Astrocyte of the spinal cord (primary cell): ENCODE results near the gene UROS.

Experiments used
- DNase-seq: peaks from one replicate; pipeline ENCODE4 v3.0.0; 2011; ENCODE audit warnings: low read depth, low spot score
- H3K4me3 ChIP-seq: 2 replicates; pipeline ENCODE4 v1.5.1; 2011; ENCODE audit warnings: low read depth, mild to moderate bottlenecking, low read length, moderate library complexity
- in situ Hi-C: cut with HindIII; loops from 2 replicates; pipeline ENCODE4 v1.10.0; 2017; ENCODE audit warnings: low sequenced_read_pairs
- TF ChIP-seq, protein P1 (sequence below): IDR thresholded peaks from 2 replicates; pipeline ENCODE4 v1.5.1; 2012; ENCODE audit warnings: low read depth, mild to moderate bottlenecking, low read length, inconsistent platforms

Gene UROS

DNA sequence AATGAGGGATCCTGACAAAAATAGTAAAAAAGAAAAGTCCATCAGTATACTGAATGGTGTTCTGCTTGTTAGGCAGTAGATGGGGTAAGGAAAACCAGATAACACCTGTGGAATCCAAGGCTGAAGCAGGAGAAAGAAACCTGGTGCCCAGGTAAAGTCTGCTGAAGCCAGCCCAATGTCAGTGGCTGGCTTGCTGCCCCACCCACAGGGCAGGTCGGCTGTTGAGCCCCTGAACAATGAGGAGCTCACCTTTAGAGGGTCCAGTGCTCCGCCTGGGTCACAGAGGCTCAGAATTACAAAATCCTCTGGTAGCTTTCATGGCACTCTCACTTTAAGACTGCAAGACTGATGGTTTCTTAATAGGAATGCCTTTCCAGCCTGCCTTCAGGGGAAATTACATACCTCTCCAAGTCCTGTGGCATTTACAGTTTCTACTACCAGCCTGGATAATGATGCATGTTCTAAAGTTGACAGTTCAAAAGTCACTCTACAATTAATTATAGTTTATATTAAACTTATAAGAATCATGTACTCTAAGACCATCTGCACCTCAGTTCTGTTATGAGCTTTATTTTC is 34.2 kb upstream of the UROS start:
- DNase-seq: no peak
- TF ChIP-seq, protein P1, sequence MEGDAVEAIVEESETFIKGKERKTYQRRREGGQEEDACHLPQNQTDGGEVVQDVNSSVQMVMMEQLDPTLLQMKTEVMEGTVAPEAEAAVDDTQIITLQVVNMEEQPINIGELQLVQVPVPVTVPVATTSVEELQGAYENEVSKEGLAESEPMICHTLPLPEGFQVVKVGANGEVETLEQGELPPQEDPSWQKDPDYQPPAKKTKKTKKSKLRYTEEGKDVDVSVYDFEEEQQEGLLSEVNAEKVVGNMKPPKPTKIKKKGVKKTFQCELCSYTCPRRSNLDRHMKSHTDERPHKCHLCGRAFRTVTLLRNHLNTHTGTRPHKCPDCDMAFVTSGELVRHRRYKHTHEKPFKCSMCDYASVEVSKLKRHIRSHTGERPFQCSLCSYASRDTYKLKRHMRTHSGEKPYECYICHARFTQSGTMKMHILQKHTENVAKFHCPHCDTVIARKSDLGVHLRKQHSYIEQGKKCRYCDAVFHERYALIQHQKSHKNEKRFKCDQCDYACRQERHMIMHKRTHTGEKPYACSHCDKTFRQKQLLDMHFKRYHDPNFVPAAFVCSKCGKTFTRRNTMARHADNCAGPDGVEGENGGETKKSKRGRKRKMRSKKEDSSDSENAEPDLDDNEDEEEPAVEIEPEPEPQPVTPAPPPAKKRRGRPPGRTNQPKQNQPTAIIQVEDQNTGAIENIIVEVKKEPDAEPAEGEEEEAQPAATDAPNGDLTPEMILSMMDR: no peak
- in situ Hi-C loops: no loop called here
- no peak overlapping the region for H3K4me3 ChIP-seq

GRCh38 chr10:125852487-125852886 is 29.4 kb upstream of the UROS start:
- in situ Hi-C loops: no loop called here
- no peak for DNase-seq
- TF ChIP-seq, protein P1: no peak
- no peak overlapping the region for H3K4me3 ChIP-seq

- in situ Hi-C loops: no loop called here
- DNase-seq: no peak
- no peak overlapping the region for H3K4me3 ChIP-seq
- TF ChIP-seq, protein P1: no peak
Observed at GRCh38 chr10:125850766-125851731, 28.0 kb upstream of the UROS start.

DNA sequence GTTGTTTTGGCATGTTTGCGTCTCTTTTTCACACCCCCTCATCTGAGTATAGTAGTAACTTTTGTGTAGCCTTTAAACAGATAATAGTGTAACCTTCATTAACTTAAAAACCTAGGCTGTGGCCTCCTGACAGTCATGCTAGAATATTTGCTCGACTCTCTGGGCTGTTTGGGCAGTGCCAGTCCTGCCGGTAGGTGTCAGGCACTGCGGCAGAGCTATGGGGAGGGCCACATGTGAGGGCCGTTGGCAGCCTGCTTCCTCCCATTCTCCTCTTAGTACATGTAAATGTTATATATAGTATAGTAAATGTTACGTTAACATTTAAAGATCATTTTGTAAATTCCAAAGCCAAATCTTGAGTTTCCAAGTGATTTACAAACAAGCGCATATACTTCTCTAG is 26.4 kb upstream of the UROS start:
- no peak for DNase-seq
- no peak overlapping the region for H3K4me3 ChIP-seq
- TF ChIP-seq, protein P1: no peak
- in situ Hi-C loops: no loop called here

DNA sequence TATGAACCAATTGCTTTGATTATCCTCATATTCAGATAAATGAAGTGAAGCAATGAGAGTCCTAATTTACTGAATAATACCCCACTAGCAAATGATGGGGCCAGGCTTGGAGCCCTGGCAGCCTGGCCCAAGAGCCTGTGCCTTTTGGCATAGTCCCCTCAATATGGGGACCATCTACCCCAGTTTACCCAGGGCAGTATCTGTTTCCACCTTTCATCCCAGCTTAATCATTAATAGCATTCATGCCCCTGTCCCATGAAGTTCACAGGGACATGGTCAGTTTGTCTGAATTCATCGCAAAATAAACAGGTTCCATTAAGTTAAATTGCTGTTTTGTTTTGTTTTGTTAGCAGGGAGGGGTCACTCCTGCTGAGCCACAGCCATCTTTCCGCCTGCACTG is 25.8 kb upstream of the UROS start:
- no peak for DNase-seq
- in situ Hi-C loops: no loop called here
- H3K4me3 ChIP-seq: no peak overlapping the region
- TF ChIP-seq, protein P1: no peak

DNA sequence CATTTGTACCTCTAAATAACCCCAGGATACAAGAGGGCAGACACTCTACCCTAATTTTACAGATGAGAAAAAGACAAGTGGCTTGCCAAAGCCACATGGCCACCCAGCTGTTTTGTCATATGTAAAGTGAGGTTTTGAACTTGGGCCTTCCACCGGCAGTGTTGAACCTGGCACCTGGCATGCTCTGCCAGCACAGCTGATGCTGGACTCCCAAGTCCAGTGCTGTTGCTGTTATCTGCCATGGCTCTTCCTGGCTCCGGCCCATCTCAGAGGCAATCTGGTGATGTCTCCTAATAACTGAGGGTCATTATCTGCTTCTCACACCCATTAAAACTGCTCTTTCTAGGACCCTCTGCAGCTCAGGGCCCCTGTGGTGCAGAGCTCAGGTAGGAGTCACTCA is 25.3 kb upstream of the UROS start:
- in situ Hi-C loops: no loop called here
- H3K4me3 ChIP-seq: no peak overlapping the region
- TF ChIP-seq, protein P1: no peak
- DNase-seq: no peak
